Dermis microvascular lymphatic vessel endothelial cell (primary cell): Measurements from ENCODE around the gene CYP27C1. TPM values are rescaled to one million over a fixed set of nuclear protein-coding genes. Genes with fewer than 3 reads are reported as not detected.
"Not testable (repeated sequence)": the region's sequence is repeated elsewhere in the genome, so short reads cannot be mapped to it uniquely, and the experiment has no call there.

Source experiments
- DNase-seq, 2 donors: peaks; one replicate each; pipeline versions ENCODE4 v3.0.0 to v3.0.0-alpha.2; 2010; ENCODE audit warnings: low read depth in 2 of 2
- total RNA-seq: library from RNA; depleted of rRNA; stranded (reverse); fragments of >200 nt; gene quantifications from 2 replicates; pipeline ENCODE4 v1.2.1, GENCODE V29; 2014

The CYP27C1 gene
- under 0.01 TPM in 1 of 2 replicates, not detected in the other for total RNA-seq

- DNase-seq = peak in 1 of 2 donors; percentile 15
Observed at GRCh38 chr2:127220102-127220767, at the start of gene CYP27C1. TSS of gene CYP27C1 (minus strand) at chr2:127220299. CDS start at chr2:127220270, 29 bp downstream.

GRCh38 chr2:127261804-127262406 lies 41.8 kb upstream of the CYP27C1 start:
- peak in 1 of 2 donors; percentile 4 for DNase-seq

GRCh38 chr2:127259355-127259754 lies 39.3 kb upstream of the CYP27C1 start:
- no peak for DNase-seq

GRCh38 chr2:127256866-127257265 lies 36.8 kb upstream of the CYP27C1 start:
- DNase-seq = no peak

- DNase-seq = no peak
Observed at GRCh38 chr2:127256381-127256780, 36.3 kb upstream of the CYP27C1 start.

- no peak for DNase-seq
Observed at GRCh38 chr2:127255721-127256120, 35.6 kb upstream of the CYP27C1 start.

- DNase-seq = no peak
Observed at GRCh38 chr2:127255146-127255545, 35.0 kb upstream of the CYP27C1 start.

- DNase-seq = no peak
Observed at GRCh38 chr2:127254386-127254981, 34.4 kb upstream of the CYP27C1 start.

- not testable (repeated sequence) for DNase-seq
Observed at GRCh38 chr2:127241184-127241583, 21.1 kb upstream of the CYP27C1 start.

- no peak for DNase-seq
Observed at GRCh38 chr2:127239395-127239794, 19.3 kb upstream of the CYP27C1 start.

GRCh38 chr2:127237768-127238167 lies 17.7 kb upstream of the CYP27C1 start:
- DNase-seq = not testable (repeated sequence)

GRCh38 chr2:127235082-127235702 lies 15.1 kb upstream of the CYP27C1 start:
- DNase-seq = no peak

GRCh38 chr2:127233710-127234109 lies 13.6 kb upstream of the CYP27C1 start:
- DNase-seq = no peak

GRCh38 chr2:127231130-127231865 lies 11.2 kb upstream of the CYP27C1 start:
- no peak for DNase-seq

- no peak for DNase-seq
Observed at GRCh38 chr2:127229555-127229954, 9.5 kb upstream of the CYP27C1 start.

- peak in 1 of 2 donors; percentile 23 for DNase-seq
Observed at GRCh38 chr2:127228102-127228501, 8.0 kb upstream of the CYP27C1 start.

- DNase-seq = not testable (repeated sequence)
Observed at GRCh38 chr2:127227264-127227660, 7.2 kb upstream of the CYP27C1 start.

GRCh38 chr2:127226520-127227263 lies 6.6 kb upstream of the CYP27C1 start:
- peak in 1 of 2 donors; percentile 91 for DNase-seq

- no peak for DNase-seq
Observed at GRCh38 chr2:127226132-127226519, 6.0 kb upstream of the CYP27C1 start.

- peak in 1 of 2 donors; percentile 42 for DNase-seq
Observed at GRCh38 chr2:127225186-127225960, 5.3 kb upstream of the CYP27C1 start.
